ENCODE data around the gene KLHL36. TPM values are rescaled to one million over a fixed set of nuclear protein-coding genes. Genes with fewer than 3 reads are reported as not detected.

Gene KLHL36
- total and polyA plus RNA-seq, 3 donors from 2014 or later, result 75.1 to 129 (median 113) TPM

GRCh38 chr16:84665843-84666242, 17.5 kb downstream of the KLHL36 start:
- TF ChIP-seq CTCF (IDR thresholded peaks at IDR 0.05) (no peak), POLR2A (IDR thresholded peaks at IDR 0.05) (no peak)
- no peaks in the 10 kb centered on the region for H3K36me3 ChIP-seq (ENCODE audit: low read depth, missing control alignments)
- no peak overlapping the region for H3K4me3 ChIP-seq
- no peaks in the 10 kb centered on the region for H3K27me3 ChIP-seq
- intact Hi-C loops (cut with DNase I; ENCODE audit: low total_unique reads), result no loop called here
- no peaks in the 10 kb centered on the region for H3K9me3 ChIP-seq
- peak; percentile 24 for DNase-seq
- H3K27ac ChIP-seq, result no peak overlapping the region
- WGBS, 2 donors, result 74 to 91% methylated on average over 7 of the region's 7 CpGs
- H3K4me1 ChIP-seq, result peaks cover 12% of the 10 kb centered on the region

- Histone ChIP-seq H3K27ac (peak overlapping the region in 1 of 2 donors; percentile 50), H3K9me3 (no peaks in the 10 kb centered on the region), H3K4me1 (peaks cover 12% of the 10 kb centered on the region), H3K27me3 (no peaks in the 10 kb centered on the region), H3K36me3 (ENCODE audit: low read depth, missing control alignments) (no peaks in the 10 kb centered on the region), H3K4me3 (no peak overlapping the region)
- no peak for TF ChIP-seq CTCF (IDR thresholded peaks at IDR 0.05)
- TF ChIP-seq POLR2A (IDR thresholded peaks at IDR 0.05), result no peak
- intact Hi-C loops (cut with DNase I; ENCODE audit: low total_unique reads), result no loop called here
- WGBS, 2 donors, result 63 to 72% methylated on average over 14 to 16 of the region's 16 CpGs
- peak; percentile 60 for DNase-seq
Observed at GRCh38 chr16:84667600-84668309, 19.4 kb downstream of the KLHL36 start.

GRCh38 chr16:84670063-84670462, 21.8 kb downstream of the KLHL36 start:
- DNase-seq, result no peak
- TF ChIP-seq CTCF (IDR thresholded peaks at IDR 0.05), result no peak
- no peak for TF ChIP-seq POLR2A (IDR thresholded peaks at IDR 0.05)
- intact Hi-C loops (cut with DNase I; ENCODE audit: low total_unique reads), result no loop called here
- H3K4me3 ChIP-seq, result no peak overlapping the region
- no peaks in the 10 kb centered on the region for H3K27me3 ChIP-seq
- H3K36me3 ChIP-seq (ENCODE audit: low read depth, missing control alignments), result no peaks in the 10 kb centered on the region
- 89 to 95% methylated on average over 6 to 12 of the region's 12 CpGs for WGBS, 2 donors
- H3K9me3 ChIP-seq, result no peaks in the 10 kb centered on the region
- peaks cover 9% of the 10 kb centered on the region for H3K4me1 ChIP-seq
- H3K27ac ChIP-seq, result no peak overlapping the region

GRCh38 chr16:84672276-84673202, 24.2 kb downstream of the KLHL36 start:
- 57 to 60% methylated on average over 26 of the region's 26 CpGs for WGBS, 2 donors
- Histone ChIP-seq H3K36me3 (ENCODE audit: low read depth, missing control alignments) (no peaks in the 10 kb centered on the region), H3K4me1 (peaks cover 6% of the 10 kb centered on the region), H3K27ac (no peak overlapping the region), H3K27me3 (no peaks in the 10 kb centered on the region), H3K9me3 (no peaks in the 10 kb centered on the region), H3K4me3 (no peak overlapping the region)
- peak; percentile 85 for DNase-seq
- TF ChIP-seq CTCF (IDR thresholded peaks at IDR 0.05), result peak; percentile 75 to 83 (median 82)
- TF ChIP-seq POLR2A (IDR thresholded peaks at IDR 0.05), result no peak
- intact Hi-C loops (cut with DNase I; ENCODE audit: low total_unique reads), result no loop called here

Measured in testis (tissue), 3 donors.